ENCODE measurements around the gene PRKX.
"Not testable (repeated sequence)": the region's sequence is repeated elsewhere in the genome, so short reads cannot be mapped to it uniquely, and the experiment has no call there.

Gene PRKX

DNA sequence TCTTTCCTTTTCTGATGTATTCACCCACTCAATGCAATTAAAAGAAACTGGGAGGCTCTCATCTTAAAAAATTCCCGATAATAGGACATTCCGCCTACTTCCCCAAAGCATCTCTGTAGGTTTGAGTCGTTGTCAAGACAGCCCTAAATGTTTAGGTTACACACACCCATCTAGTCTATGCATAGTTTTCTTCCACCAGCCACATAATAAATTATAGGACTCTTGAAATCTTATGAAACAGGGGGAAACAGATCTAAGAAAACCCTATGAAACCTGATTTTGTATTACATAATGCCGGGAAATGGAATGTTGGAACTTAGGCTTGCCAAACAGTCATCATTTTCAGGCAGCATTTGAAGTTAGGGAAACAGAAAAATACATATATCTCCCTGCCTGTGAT, 150.0 kb downstream of the PRKX start (continued):
- no peak for TF ChIP-seq BCL6B (tag by site-specific recombination; IDR thresholded peaks at IDR 0.05)
- no peak for TF ChIP-seq KLF10 (tag by site-specific recombination; IDR thresholded peaks at IDR 0.05)
- no peak for TF ChIP-seq ZNF600 (tag by site-specific recombination; IDR thresholded peaks at IDR 0.05)

GRCh38 chrX:3560010-3560409, 153.4 kb downstream of the PRKX start:
- H3K4me1 ChIP-seq (ENCODE audit: control insufficient read depth, insufficient read depth, low read length); POLR2A ChIA-PET; H3K27ac ChIP-seq (ENCODE audit: extremely low read depth, low read depth, low read length); H3K4me3 ChIP-seq (ENCODE audit: low read depth, low read length); H3K9me3 ChIP-seq (ENCODE audit: control insufficient read depth, insufficient read depth, low read depth, low read length); CTCF ChIA-PET; H3K36me3 ChIP-seq (ENCODE audit: control insufficient read depth in 2 of 2, insufficient read depth in 1 of 2, low read length in 2 of 2): not testable (repeated sequence)
